Eye (tissue), 1 donor: ENCODE measurements around the gene LRP8.
"Not testable (repeated sequence)": the region's sequence is repeated elsewhere in the genome, so short reads cannot be mapped to it uniquely, and the experiment has no call there.

ENCODE experiments used
- DNase-seq: peaks from one replicate; pipeline ENCODE4 v3.0.0-alpha.2; 2015

Gene LRP8

GRCh38 chr1:53206083-53206685, 121.7 kb downstream of the LRP8 start:
- peak; percentile 31 for DNase-seq

GRCh38 chr1:53205496-53205895, 122.4 kb downstream of the LRP8 start:
- not testable (repeated sequence) for DNase-seq

DNA sequence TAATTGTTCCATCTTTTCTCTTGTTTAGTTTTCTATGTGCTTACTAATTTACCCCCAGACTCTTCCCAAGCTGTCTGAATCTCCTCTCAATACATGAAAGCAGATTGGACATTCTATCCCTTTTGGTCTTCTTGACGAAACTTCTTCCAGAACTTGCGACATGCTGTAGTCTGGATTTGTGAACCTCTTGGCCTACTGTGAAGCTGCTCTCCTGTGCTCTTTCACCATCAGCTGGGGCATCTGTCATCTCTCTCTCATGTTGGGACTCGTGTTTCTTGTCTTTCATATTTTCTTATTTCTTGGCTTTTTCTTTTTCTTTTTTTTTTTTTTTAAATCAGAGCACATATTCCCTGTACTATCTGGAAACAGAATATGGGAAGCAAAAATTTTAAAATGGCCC, 124.4 kb downstream of the LRP8 start:
- DNase-seq, result no peak

- DNase-seq, result peak; percentile 51
Measured at GRCh38 chr1:53198241-53198651, 129.6 kb downstream of the LRP8 start.

DNA sequence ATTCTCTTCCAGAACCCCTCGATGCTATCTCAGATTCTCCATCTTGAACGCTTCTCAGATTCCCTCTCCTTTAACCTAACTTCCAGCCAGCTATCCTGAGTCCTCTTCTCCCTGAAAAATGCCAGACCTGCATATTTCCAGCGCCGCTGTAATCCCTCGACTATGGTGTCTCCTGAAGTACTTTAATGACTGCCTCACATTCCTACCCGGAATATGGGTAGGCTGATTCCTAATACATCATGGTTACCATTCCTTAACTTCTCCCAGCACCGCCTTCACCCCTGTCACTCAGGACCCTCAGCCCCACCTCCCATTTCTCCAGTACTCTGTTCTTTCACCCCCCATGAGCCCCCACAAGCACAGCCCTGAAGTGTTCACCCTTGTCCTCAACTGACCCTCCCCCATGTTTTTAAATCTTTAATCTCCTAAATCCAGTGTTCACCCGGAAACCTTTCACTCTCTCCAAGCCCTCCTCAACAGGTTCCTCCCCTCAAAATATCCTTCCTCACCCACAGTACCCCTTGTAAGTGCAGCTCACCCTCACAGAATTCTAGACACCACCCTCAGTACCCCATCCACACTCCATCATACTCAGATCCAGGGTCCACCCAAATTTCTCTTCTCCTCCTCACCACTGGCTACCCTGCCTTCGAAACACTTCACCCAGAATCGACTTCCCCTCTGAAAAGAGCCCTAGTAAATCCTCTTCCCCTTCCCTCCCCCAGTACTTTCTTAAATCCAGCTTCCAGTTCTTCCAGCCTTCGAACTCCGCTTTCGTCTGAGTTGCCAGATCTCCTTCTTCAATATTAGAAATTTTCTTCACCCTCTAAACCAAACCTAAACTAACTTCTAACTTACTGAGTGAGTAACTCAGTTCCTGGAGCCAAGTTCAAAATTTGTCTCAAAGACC, 130.3 kb downstream of the LRP8 start:
- DNase-seq, result no peak

DNA sequence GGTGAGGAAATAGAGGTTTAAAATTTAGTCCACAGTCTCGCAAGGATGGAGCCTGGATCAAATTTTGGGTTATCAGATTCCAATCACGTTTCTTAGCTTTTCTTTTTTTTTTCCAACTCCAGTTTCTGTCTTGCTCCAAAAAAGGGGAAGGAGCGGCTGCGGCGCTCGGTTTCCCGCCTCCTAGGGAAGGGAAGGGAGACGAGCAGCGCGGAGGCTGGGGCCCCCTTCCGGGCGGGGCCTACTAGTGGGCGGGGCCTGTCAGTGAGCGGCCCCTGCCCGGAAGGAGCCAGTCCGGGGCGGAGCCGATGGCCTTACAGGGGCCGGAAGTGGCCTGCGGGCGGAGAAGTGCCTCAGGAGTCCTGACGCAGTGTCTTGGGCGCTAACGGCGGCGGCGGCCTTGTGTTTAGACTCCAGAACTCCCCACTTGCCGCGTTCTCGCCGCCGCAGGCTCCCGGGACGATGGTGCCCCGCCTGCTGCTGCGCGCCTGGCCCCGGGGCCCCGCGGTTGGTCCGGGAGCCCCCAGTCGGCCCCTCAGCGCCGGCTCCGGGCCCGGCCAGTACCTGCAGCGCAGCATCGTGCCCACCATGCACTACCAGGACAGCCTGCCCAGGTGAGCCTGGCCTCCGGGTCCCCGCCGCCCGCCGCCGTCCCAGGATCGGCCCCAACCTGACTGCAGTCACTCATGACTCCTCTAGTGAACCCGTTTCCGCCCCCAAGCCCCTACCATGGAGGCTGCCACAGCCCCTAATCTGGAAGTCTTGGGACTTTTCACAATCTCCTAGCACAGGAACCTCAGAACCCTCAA, 131.2 kb downstream of the LRP8 start, which contains the start of gene CPT2:
CPT2 (plus strand) TSS at position 340 of the 806 bp plus-strand sequence; CDS start at position 460, 120 bp downstream.
- peak; percentile 95 for DNase-seq

DNA sequence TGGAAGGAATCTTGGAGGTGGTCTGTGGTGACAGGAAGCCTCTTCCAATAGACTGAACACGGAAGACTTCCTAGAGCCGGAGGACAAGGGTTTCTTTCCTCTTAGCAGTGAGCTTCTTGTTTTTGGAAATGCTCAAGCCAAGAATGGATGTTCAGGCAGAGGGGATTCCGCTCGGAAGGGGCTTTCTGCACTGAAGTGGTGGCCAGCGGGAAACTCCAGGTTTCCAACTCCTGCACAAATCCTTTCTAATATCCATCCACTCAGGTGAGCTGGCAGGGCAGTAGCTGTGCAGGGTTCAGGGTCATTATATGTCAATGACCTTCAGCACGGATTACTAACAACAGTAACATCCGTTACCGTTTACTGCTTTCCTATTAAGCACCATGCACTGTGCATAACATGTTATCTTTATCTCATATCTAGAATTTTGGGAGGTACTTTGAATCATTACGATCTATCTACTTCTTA, 131.8 kb downstream of the LRP8 start:
- DNase-seq, result no peak

DNA sequence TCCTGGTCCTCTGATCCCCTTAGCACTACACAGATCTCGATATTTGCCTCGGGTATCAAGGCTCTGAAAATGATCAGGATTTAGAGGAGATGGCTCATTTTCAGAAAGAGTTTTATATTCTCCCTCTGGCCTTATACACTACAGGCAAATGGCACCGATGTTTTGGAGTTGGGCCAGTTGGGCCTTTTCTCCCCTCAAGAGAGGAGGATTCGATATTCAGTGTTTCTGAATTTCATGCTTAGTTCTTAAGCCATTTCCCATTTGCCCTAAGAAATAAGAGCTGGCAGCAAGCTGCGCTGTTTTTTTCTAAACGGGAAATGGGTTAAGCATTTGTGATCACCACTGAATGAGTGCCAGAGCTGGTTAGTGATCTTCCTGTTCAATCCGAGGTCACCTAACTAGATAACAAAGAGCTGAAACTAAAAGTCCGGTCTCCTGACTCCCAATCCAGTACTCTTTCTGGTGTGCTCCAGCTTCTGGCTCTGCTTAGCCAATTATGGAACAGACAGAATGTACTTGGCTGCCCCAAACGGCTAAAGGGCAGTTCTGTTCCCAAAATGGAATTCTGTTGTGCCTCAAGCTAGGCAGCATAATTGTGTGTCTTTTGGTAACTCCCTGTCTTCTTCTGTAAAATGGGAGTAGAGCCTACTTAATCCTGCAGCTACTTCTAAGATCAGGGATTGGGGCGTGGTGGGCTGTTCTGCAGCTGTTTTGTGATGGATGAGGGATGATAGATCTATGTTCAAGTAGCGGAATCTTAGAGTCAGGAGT, 132.4 kb downstream of the LRP8 start:
- no peak for DNase-seq
